HG02588 (cell line): Measurements from ENCODE around the gene SYT2.

Experiments used
- ATAC-seq: cut with Tn5 transposase; IDR thresholded peaks from one replicate; pipeline ENCODE4 v1.9.1; 2021; ENCODE audit warnings: mild to moderate bottlenecking, moderate library complexity; ENCODE audit not compliant: unreplicated experiment

Gene SYT2

DNA sequence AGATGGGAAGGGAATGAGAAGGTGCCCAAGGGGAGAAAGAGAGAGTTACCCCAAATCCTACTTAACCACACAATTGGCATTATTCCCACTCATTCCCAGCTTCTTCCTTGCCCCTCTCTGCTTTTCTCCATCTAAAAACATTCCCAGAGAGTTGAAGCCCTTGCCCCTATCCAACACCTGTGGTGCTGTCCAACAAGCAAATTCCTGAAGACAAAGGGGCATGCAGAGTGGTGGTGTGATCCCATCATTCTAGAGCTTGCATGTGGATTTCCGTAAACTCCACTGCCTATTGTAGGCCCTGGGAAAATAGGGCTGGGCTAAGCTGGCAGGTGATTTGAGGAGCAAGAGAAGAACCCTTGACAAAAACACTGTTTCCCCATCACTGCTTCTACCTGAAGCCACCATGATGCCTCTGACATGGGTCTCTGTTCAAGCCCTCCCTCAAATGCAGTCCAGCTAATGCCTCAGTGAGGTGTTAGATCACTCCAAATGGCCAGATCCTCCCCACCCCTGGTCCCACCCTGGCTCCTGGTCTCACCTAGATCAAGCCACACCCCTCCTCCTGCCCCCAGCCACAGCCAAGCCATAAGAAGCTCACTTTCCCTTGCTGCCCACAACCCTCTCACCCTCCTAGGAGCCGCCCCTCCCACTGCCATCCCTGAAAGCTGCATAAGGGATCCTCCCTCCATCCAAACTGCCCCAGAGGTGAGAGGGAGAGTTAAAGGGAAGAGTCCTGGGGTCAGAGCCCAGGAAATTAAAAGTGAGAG is 29.5 kb downstream of the SYT2 start:
- no peak for ATAC-seq

GRCh38 chr1:202679406-202680177 is 30.7 kb downstream of the SYT2 start:
- no peak for ATAC-seq

DNA sequence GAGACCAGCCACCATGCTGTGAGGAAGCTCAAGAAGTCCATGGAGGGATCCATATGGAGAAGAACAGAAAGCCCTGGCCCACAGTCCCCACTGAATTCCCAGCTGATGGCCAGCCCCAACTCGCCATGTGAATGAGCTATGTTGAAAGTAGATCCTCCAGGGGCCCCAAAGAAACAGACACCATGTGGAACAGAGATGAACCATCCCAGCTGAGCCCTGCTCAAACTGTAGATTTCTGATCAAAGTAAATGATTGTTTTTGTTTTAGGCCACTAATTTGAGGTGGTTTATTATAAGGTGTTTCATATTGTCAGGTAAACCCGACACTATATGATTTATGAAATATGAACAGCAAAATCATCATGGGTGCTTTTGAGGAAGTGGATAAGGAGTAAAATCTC is 32.8 kb downstream of the SYT2 start:
- ATAC-seq, result no peak

- no peak for ATAC-seq
These were observed 36.7 kb downstream of the SYT2 start for GRCh38 chr1:202673531-202673930.

- no peak for ATAC-seq
These were observed 38.9 kb downstream of the SYT2 start for GRCh38 chr1:202671399-202671798.

DNA sequence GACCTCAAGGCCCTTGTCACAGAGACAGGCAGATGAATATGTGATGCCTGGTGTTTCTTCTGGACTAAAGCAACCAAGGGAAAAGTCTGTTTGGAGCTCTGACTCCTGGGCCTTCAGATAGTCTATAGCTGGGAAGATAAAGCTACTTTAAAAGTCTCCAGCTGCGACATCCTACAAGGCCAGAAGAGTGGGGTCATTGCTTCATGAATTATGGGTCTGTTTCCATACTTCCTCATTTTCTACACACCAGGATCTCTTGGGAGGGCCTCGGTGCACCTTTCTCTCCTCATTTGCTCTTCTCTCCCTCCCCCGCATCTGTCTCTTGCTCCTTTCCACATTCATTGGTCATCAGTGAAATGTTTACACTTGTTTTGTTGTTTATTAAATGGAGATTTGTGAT is 44.8 kb downstream of the SYT2 start:
- ATAC-seq, result no peak

- ATAC-seq, result no peak
These were observed 46.2 kb downstream of the SYT2 start for GRCh38 chr1:202664083-202664482.

DNA sequence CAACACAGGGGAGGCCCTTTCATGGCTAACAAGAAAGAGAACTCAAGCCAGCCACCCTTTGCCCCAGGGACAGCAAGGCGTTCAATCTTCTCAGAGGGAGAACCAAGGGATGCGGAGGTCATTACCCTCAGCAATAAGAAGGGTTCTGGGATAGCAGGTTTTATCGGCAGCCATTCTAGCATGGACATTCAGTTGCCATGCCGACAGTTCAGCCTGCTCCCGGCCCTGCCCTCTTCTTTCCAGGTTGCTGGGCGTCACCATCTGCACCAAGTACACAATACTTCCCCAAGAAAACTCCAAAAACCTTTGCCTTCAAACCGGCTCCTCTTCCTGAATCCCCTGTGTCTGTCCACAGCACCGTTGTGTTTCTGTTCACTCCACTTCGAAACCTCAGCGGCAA is 47.1 kb downstream of the SYT2 start:
- ATAC-seq, result no peak

- ATAC-seq, result no peak
These were observed 48.2 kb downstream of the SYT2 start for GRCh38 chr1:202662081-202662480.

GRCh38 chr1:202661136-202661845 is 49.0 kb downstream of the SYT2 start:
- no peak for ATAC-seq

DNA sequence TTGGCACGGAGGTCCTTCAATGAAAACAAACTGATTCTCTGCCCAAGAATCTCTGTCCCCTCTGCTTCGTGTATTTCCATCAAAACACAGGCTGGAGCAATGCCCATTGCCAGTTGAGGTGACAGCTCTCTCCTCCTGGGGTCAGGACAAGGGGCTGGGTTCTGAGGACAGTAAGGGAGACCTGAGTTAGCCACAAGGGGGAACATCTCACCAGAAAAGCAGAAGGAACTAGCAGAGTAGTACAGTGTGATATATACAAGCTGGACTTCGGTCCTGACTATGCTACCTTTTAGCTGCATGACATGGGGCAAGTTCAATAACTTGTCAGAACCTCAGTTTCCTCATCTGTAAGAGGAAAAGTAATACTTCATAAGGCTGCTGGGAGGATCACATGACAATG is 50.3 kb downstream of the SYT2 start:
- no peak for ATAC-seq

GRCh38 chr1:202659541-202659940 is 50.7 kb downstream of the SYT2 start:
- no peak for ATAC-seq

- no peak for ATAC-seq
These were observed 51.5 kb downstream of the SYT2 start for GRCh38 chr1:202658769-202659168.

GRCh38 chr1:202658251-202658759 is 51.9 kb downstream of the SYT2 start:
- no peak for ATAC-seq

DNA sequence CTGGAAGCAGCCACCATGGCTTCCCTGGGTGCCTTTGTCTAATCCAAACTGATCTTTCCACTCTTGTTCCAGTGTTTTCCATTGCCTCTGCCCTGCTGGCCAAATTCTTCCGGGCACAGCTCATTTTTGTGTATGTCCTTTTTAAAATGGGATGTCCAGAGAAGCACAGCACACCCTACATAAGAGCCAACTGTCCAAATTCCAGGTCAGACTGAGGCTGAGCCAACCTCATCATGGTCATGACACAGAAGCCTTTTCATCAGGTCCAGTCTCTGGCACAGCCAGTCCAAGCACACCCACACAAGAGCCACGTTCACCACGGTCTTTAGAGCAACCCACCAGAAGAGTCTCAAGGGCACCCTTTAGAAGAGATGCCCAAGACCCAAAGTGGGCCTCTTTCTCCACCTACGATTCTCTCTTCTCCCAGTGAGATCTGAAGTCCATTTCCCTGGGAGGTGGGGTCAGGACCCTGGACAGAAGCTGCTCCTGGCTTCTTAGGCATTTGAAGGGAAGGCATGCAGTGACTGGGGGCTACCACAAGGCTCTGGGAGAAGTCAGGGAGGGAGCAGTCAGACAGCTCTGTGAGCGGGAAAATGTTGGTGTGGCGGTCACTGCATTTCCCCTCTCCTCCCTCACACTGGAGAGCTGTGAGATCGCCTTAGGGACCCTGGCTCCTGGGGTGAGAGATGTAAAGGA is 53.2 kb downstream of the SYT2 start:
- ATAC-seq, result no peak

GRCh38 chr1:202656057-202656456 is 54.2 kb downstream of the SYT2 start:
- ATAC-seq, result no peak

- ATAC-seq, result no peak
These were observed 56.2 kb downstream of the SYT2 start for GRCh38 chr1:202654079-202654478.

DNA sequence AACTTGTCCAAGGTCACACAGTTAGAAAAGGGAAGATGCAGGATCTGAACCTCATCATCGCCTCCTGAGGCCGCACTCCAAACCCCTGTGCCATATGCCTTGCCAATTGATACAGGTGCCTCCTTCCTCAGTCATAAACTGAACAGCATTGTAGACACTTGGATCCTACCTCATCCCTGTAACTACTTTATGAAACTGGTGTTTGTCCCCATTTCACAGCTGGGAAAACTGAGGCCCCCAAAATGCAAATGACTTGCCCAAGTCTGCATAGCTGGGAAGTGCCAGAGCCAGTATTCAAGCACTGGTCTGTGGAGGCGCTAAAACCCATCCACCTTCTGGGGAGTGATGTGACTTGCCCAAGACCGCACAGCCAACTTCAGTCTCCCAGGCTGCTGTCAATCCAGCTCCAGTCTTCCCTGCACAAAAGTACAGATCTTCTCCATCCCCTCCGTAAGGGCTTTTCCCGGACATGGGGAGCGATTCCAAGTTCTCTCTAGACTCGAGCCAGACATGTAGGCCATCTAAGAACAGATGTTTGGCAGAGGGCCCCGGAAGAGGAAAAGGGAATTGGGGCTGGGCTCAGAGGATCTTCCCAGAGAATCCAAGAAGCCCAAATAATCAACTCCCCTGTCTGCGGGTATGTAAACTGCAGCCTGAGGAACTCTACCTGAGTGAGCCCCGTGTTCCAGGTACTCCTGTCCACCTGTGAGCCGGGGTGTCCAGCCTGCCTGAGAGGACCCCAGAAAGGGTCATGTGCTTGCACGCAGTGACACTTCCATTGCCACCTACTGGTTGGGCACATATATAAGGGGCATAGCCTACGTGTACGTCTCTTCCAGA is 60.5 kb downstream of the SYT2 start:
- no peak for ATAC-seq

- ATAC-seq, result no peak
These were observed 61.5 kb downstream of the SYT2 start for GRCh38 chr1:202648605-202649226.

DNA sequence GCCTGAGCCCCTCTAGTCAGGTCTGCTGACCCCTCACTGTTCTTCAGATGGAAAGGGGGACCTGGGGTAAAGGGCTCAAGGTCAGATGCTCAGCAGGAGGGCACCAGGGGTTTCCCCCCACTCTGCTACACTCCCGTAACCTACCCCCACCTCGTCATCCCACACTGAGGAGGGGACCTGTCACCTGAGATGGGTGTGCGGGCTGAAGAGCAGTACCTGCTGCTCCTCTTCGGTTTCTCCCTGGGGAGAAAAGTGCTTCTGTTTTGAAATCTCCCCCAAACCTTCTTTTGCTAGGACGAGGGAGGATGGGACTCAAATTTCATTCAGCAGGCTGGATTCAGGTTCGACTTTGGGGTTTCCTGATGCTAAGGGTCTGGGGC is 65.2 kb downstream of the SYT2 start:
- no peak for ATAC-seq
